GM18505 (cell line): ENCODE results near the gene CCDC85B.
A peak's percentile ranks its signal among the peaks of the same experiment; 100 is the strongest.
"Not testable (repeated sequence)": the region's sequence is repeated elsewhere in the genome, so short reads cannot be mapped to it uniquely, and the experiment has no call there.

Experiments used
- ATAC-seq: cut with Tn5 transposase; IDR thresholded peaks from one replicate; pipeline ENCODE4 v1.9.1; 2021; ENCODE audit not compliant: unreplicated experiment
- POLR2A ChIP-seq: IDR thresholded peaks from 4 replicates; pipeline ENCODE4 v1.6.1; 2011; ENCODE audit warnings: borderline replicate concordance; ENCODE audit not compliant: insufficient read depth, insufficient read length; ENCODE audit errors: extremely low read depth

Gene CCDC85B

DNA sequence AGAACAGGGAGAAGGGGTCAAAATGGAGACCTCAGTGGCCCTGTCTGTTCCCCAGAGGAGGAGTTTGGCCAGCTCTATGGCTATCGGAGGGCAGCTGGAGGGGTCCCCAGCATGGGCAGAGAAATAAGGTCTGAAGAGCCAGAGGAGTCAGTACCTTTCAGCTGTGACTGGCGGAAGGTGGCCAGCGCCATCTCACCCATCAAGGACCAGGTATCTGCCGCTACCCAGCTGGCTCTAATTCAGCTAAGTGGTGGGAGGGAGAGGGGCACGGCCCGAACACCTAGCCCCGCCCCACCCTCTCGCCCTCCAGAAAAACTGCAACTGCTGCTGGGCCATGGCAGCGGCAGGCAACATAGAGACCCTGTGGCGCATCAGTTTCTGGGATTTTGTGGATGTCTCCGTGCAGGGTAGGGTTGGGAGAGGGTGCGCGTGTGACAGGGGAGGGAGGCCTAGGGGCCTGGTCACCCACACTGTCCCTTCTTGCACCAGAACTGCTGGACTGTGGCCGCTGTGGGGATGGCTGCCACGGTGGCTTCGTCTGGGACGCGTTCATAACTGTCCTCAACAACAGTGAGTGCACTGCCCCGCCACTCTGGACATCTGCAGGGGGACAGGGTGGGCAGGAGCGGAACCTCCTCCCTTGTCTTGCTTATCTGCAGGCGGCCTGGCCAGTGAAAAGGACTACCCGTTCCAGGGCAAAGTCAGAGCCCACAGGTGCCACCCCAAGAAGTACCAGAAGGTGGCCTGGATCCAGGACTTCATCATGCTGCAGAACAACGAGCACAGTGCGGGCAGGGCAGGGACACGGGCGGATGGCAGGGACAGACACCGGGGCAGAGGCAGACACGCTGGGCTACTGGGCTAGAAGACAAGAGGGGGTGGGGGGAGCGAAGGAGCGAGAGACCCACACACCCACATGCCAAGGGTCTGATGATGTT, 8.1 kb upstream of the CCDC85B start:
- no peak for TF ChIP-seq POLR2A
- no peak for ATAC-seq

DNA sequence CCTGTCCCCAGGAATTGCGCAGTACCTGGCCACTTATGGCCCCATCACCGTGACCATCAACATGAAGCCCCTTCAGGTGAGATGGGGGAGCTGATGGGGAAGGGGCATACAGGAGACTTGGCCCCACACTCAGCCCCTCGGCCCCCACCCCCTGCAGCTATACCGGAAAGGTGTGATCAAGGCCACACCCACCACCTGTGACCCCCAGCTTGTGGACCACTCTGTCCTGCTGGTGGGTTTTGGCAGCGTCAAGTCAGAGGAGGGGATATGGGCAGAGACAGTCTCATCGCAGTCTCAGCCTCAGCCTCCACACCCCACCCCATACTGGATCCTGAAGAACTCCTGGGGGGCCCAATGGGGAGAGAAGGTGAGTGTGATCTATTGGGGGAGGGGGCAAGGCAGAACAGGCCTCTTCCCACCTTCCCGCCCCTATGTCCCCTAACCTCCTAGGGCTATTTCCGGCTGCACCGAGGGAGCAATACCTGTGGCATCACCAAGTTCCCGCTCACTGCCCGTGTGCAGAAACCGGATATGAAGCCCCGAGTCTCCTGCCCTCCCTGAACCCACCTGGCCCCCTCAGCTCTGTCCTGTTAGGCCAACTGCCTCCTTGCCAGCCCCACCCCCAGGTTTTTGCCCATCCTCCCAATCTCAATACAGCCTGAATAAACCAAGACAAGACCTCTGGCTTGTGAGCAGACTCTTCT, 7.3 kb upstream of the CCDC85B start:
- no peak for ATAC-seq
- TF ChIP-seq POLR2A = no peak

DNA sequence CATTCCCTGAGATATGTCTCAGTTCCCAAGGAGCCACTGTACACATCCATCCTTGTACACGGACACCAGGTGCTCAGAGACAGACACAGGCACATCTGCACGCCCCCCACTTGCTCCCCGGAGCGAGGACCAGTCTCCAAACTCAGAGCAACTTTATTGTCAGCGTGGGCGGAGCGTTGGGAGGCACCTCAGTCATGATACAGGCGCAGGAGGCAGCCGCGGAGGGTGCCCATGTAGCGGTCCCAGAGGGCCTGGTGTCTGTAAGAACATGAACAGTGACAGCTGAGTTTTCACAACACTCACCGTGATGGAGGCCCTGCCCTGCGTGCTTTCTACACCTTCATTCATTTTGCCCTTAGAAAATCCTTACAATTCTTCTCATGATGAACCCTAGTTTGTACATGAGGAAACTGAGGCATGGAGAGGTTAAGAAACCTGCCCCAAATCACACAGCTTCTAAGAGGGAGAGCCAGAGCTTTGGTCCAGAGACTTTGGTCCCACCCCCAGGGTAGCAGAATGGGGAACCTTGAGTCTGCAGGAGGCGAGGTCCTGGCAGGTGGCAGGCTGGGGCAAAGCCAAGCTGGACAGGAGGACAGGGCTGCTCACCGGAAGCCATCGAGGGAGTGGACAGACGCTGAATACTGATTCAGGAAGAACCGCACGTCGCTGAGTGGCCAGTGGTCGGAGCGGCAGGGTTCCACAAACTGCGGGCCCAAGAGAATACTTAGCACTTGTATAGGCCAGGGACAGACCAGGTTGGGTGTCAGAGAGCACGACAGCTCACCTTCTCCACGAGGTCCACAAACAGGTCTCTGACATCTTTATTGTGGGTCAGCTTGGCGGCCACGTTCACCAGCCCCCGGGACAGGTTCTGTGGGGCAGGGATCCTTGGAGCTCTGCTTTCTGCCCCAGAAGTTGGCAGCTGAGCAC, 6.4 kb upstream of the CCDC85B start:
- no peak for ATAC-seq
- TF ChIP-seq POLR2A = no peak

DNA sequence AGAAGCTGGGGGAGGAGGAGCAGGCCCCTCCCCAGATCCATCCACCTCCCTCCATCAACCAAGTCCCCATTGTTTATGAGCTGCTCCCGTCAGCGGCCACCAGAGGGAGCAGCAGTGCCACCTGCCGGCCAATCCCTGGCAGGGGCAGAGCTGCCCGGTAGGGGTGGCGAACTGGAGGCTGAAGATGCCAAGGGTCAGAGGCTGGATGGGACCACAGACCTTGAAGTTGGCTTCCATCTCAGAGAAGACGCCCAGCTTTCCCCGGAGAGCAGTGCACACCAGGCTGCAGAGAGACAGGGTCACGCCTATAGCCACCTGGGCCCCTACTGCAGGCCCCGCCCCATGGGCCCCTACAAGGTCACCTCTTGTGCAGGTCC, 5.8 kb upstream of the CCDC85B start:
- no peak for ATAC-seq
- no peak for TF ChIP-seq POLR2A

DNA sequence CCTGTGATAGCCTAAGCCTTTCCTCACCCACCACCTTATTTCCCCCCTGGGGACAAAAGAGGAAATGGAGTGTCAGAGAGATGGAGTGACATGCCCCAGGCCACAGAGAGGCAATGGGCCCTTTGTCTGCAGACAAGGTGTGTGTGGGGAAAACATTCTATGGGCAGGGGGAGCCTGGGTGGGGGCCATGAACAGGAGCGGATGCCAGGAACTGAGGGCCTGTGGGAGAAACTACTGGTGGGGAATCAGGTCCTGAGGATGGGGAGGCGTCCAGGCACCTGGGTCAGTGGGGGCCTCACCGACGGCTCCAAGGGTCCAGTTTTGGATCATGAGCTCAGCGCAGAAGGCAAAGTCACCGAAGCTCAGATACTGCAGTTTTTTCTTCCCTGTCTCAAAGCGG, 5.2 kb upstream of the CCDC85B start:
- no peak for TF ChIP-seq POLR2A
- no peak for ATAC-seq

DNA sequence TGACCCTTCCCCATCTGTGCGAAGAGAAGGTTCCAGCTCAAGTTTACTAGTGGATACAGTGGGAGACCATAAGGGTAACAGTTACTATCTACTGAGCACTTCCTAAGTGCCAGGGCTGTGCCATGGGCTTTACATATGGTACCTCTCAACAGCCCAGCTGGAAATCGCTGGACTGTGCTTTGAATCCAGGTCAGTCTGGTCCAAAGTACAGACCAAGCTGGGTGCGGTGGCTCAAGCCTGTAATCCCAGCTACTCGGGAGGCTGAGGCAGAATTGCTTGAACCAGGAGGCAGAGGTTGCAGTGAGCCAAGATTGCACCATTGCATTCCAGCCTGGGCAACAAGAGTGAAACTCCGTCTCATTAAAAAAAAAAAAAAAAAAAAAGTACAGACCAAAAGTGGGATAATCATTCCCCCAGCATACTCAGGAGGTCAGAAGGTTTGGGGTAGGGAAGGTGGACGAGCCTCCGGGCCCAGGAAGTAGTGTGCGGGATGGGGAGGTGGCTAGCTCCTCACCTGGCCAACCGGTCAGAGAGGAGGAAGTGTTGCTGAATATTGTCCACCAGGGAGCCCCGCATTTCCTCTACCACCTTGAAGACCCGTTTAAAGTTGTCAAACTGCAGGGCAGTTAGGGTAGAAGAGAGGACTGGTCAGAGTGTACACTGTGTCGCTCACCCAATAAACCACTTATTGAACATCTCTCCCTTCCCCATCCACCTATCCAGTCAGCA, 4.5 kb upstream of the CCDC85B start:
- no peak for TF ChIP-seq POLR2A
- no peak for ATAC-seq

DNA sequence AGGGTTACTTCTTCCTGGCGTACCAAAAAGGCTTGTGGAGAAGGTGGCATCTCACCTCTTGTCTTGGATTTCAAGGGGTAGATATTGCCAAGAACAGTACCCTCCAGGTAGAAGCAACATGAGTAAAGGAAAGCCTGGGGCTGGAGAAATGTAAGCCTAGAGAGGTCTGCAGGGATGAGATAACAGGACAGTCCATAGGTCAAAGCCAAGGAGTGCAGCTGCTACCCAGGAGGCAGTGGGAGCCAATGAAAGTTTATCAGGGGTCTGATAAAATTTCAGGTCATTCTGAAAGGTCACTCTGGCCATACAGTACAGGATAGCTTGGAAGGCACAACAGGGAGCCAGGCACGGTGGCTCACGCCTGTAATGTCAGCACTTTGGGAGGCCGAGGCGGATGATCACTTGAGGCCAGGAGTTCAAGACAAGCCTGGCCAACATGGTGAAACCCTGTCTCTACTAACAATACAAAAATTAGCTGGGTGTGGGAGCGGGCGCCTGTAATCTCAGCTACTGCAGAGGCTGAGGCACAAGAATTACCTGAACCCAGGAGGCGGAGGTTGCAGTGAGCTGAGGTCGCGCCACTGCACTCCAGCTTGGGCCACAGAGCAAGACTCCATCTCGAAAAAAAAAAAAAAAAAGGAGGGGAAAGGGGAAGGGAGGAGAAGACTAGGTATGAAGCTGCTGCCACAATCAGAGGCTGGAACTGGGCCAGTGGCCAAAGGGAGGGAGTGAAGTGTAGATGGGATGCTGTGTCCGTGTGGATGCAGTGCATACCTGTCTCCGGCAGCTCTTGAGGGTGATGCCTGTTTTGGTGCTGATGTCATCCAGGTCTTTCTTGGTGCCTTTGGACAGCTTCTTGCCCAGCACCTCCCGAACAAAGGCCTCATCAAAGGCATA, 3.4 kb upstream of the CCDC85B start:
- TF ChIP-seq POLR2A = no peak
- ATAC-seq = no peak

DNA sequence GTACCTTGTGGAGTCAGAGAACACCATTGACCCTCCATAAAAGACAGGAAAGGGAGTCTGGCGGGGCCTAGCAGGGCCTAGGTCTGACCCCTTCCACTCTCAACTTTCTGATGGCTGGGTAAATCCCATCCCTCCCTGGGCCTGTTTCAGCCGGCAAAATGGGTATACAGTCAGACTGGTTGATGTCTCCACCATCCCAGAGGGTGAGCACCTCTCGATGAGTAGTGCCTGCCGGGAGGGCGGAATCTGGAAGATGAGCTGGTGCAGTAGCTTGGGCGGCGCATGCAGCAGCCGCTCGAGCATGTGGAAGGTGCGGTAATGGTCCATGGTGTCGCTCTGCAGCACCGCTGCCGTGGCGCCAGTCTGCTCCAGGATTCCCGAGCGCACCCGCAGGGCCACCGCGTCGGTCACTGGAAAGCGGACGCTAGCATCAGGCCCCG, 2.7 kb upstream of the CCDC85B start:
- no peak for ATAC-seq
- TF ChIP-seq POLR2A = no peak

DNA sequence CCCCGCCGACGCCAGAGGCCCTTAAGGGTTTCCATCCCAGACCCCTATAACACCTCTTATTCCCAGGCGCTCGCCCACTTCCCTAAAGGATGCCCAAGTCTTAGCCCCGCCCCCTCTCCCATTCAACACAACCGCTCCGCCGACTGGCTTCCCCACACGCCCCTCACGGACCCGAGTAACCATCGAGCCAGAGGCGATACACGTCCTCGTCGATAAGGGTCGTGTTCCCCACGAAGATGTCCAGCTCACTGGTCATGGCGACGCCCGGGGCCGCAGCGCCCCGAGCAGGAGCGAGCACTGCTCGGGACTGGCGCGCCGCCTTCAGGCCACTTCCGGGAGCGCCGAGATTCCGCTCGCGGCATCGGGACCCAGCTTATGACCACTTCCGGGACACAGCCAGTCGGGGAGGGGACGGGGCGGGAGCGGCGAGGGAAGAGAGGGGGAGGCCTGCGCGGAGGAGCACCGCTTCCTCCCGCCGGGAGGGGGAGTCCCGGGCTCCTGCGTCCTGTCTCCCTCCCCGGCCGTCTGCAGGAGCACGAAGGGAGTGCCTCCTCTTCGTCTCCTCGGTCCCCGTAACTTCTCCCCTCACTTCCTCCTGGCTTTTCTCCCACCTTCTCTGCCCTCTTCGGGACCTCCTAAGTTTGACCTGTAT, 2.2 kb upstream of the CCDC85B start, which contains the start of gene FIBP:
TSS of gene FIBP (minus strand) at position 309 of the 652 bp plus-strand sequence. CDS start at position 256, 53 bp downstream.
- ATAC-seq = peak; percentile 52
- peak; percentile 97 for TF ChIP-seq POLR2A

DNA sequence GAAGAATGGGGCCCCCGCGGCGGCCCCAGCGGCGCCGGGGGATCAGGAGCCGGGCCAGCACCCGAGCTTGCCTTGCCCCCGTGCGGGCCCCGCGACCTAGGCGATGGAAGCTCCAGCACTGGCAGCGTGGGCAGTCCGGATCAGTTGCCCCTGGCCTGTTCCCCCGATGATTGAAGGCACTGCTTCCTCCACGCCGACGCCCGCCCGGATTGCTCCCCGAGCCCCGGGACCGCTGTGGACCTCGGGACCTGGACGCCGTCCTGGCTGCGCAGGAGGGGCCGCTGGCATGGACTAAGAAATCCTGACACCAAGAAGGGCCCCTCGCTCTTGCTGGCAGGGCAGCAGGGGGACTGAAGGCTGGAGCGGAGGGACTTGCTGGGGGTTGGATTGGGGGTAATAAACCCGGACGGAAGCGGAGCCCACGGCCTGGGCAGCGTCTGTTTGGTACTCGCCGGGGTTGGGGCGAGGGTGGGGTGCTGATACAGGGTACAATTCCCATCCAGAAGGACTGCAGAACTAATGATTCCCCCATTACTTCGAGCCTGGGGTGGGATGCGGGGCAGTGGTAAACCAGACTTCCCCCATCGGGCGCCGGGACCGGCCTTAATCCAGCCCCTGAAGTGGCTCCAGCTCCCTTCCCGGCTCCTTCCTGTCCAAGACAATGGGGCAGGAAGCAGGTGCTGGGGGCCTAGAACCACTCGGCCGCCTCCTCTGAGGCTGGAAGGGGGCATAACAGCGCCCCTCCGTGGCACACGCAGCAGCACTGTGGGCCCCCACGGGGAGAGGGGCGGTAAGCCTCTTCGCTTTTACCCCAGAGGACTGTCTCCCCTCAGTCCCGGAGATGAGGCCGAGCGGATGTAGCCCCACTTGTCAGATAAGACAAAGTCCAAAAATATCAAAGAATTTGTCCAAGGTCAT, 1.0 kb downstream of the CCDC85B start:
- no peak for ATAC-seq
- peak; percentile 24 for TF ChIP-seq POLR2A

DNA sequence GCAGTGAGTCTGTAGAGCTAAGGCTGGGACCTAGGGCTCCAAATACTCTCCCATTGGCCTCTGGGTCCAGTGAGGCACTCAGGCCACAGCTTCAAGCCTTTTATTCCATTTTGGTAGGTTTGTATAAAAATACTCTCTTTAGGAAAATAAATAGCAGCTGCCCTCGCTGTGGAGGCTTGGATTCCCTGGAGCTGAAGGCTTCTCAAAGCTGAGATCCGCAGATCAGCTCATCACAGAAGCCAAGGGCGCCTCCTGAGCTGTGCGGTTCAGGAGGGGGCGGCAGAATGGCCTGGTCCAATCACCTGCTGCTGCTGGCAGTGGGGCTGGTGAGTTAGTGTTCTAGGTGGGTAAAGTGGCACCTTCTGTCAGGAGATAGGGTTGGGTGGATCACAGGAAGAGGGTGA, 1.7 kb downstream of the CCDC85B start:
- ATAC-seq = not testable (repeated sequence)
